HG03064 (cell line): Measurements from ENCODE around the gene MMD.
"Not testable (repeated sequence)": the region's sequence is repeated elsewhere in the genome, so short reads cannot be mapped to it uniquely, and the experiment has no call there.

ENCODE experiments used
- ATAC-seq: cut with Tn5 transposase; IDR thresholded peaks from one replicate; pipeline ENCODE4 v1.9.1; 2021; ENCODE audit warnings: low read depth; ENCODE audit not compliant: unreplicated experiment

The MMD gene

GRCh38 chr17:55402374-55402773 is 19.3 kb downstream of the MMD start:
- no peak for ATAC-seq

- ATAC-seq, result no peak
These were observed 22.9 kb downstream of the MMD start for GRCh38 chr17:55398689-55399088.

- no peak for ATAC-seq
These were observed 25.7 kb downstream of the MMD start for GRCh38 chr17:55395803-55396505.

- ATAC-seq, result no peak
These were observed 27.1 kb downstream of the MMD start for GRCh38 chr17:55394357-55395021.

GRCh38 chr17:55391764-55392467 is 29.7 kb downstream of the MMD start:
- no peak for ATAC-seq

- ATAC-seq, result no peak
These were observed 30.3 kb downstream of the MMD start for GRCh38 chr17:55391244-55391757.

GRCh38 chr17:55390364-55390977 is 31.2 kb downstream of the MMD start:
- no peak for ATAC-seq

GRCh38 chr17:55389715-55390114 is 31.9 kb downstream of the MMD start:
- not testable (repeated sequence) for ATAC-seq

- no peak for ATAC-seq
These were observed 32.8 kb downstream of the MMD start for GRCh38 chr17:55388842-55389241.

- ATAC-seq, result no peak
These were observed 34.8 kb downstream of the MMD start for GRCh38 chr17:55386796-55387332.

- ATAC-seq, result no peak
These were observed 36.9 kb downstream of the MMD start for GRCh38 chr17:55384643-55385232.

GRCh38 chr17:55383771-55384642 is 37.6 kb downstream of the MMD start:
- no peak for ATAC-seq

GRCh38 chr17:55381017-55381770 is 40.4 kb downstream of the MMD start:
- no peak for ATAC-seq

- no peak for ATAC-seq
These were observed 43.9 kb downstream of the MMD start for GRCh38 chr17:55377671-55378275.

- ATAC-seq, result no peak
These were observed 52.9 kb downstream of the MMD start for GRCh38 chr17:55368706-55369105.

GRCh38 chr17:55366020-55366481 is 55.6 kb downstream of the MMD start:
- ATAC-seq, result no peak

- ATAC-seq, result no peak
These were observed 58.6 kb downstream of the MMD start for GRCh38 chr17:55363033-55363432.

- ATAC-seq, result no peak
These were observed 60.7 kb downstream of the MMD start for GRCh38 chr17:55360971-55361370.
